Measurements from ENCODE around the gene TMEM140. TPM values are rescaled to one million over a fixed set of nuclear protein-coding genes. Genes with fewer than 3 reads are reported as not detected.
"Not testable (repeated sequence)": the region's sequence is repeated elsewhere in the genome, so short reads cannot be mapped to it uniquely, and the experiment has no call there.

TMEM140 gene
- total RNA-seq, 4 donors from 2014 or later: 9.3 to 21.8 (median 16.0) TPM

GRCh38 chr7:135169964-135170273 lies 22.0 kb downstream of the TMEM140 start:
- 5% methylated on average over 3 of the region's 17 CpGs; no CpG with 5 or more reads in 1 of the 2 donors for WGBS, 2 donors (ENCODE audit: low coverage in 1 of 2)
- H3K9me3 ChIP-seq: no peaks in the 10 kb centered on the region
- H3K36me3 ChIP-seq: peaks cover 0 to 39% of the 10 kb centered on the region in 2 donors
- H3K27me3 ChIP-seq: no peaks in the 10 kb centered on the region
- peak overlapping the region; percentile 67 to 78 for H3K4me3 ChIP-seq
- H3K4me1 ChIP-seq: peaks cover 3 to 67% (median 27%) of the 10 kb centered on the region in 3 donors
- no peak for TF ChIP-seq EP300 (IDR thresholded peaks at IDR 0.05)
- TF ChIP-seq POLR2AphosphoS5 (IDR thresholded peaks at IDR 0.05): no peak
- TF ChIP-seq POLR2A (IDR thresholded peaks at IDR 0.05): no peak
- TF ChIP-seq CTCF (IDR thresholded peaks at IDR 0.05): no peak
- H3K27ac ChIP-seq: peak overlapping the region; percentile 68 to 98 (median 94)
- ATAC-seq: no peak

- TF ChIP-seq EP300 (IDR thresholded peaks at IDR 0.05) (no peak), POLR2A (IDR thresholded peaks at IDR 0.05) (peak; percentile 60 to 65), POLR2AphosphoS5 (IDR thresholded peaks at IDR 0.05) (peak; percentile 69), CTCF (IDR thresholded peaks at IDR 0.05) (peak; percentile 56 to 91 (median 72))
Observed at GRCh38 chr7:135170274-135170997, 22.6 kb downstream of the TMEM140 start, which contains the start of gene CYREN. Gene CYREN, minus strand, starts transcription at chr7:135170707. Its CDS starts 1,785 bp downstream, at chr7:135168922.

GRCh38 chr7:135170998-135171481 lies 23.2 kb downstream of the TMEM140 start:
- 18 to 26% methylated on average over 5 to 11 of the region's 12 CpGs for WGBS, 2 donors (ENCODE audit: low coverage in 1 of 2)
- not testable (repeated sequence) for H3K9me3 ChIP-seq
- H3K4me3 ChIP-seq: peak overlapping the region; percentile 67 to 78

More at GRCh38 chr7:135170274-135170997, 22.6 kb downstream of the TMEM140 start, which contains the start of gene CYREN:
- H3K36me3 ChIP-seq: peaks cover 0 to 34% of the 10 kb centered on the region in 2 donors
- no CpG with 5 or more reads among the region's 77 CpGs for WGBS, 2 donors (ENCODE audit: low coverage in 1 of 2)
- peak within 1 kb of the TSS; percentile 67 to 78 for H3K4me3 ChIP-seq
- peak within 1 kb of the TSS; percentile 68 to 98 (median 94) for H3K27ac ChIP-seq
- peaks cover 3 to 62% (median 27%) of the 10 kb centered on the region in 3 donors for H3K4me1 ChIP-seq
- H3K27me3 ChIP-seq: no peaks in the 10 kb centered on the region
- H3K9me3 ChIP-seq: no peaks in the 10 kb centered on the region
- peak; percentile 94 for ATAC-seq

GRCh38 chr7:135171581-135172291 lies 23.9 kb downstream of the TMEM140 start:
- Histone ChIP-seq H3K27ac (peak overlapping the region; percentile 68 to 98 (median 94)), H3K4me1 (peaks cover 3 to 49% (median 27%) of the 10 kb centered on the region in 3 donors), H3K36me3 (peaks cover 0 to 21% of the 10 kb centered on the region in 2 donors), H3K4me3 (peak overlapping the region in 1 of 2 donors; percentile 78)
- peak; percentile 52 for ATAC-seq
- 65 to 82% methylated on average over 2 to 3 of the region's 19 CpGs for WGBS, 2 donors (ENCODE audit: low coverage in 1 of 2)
- not testable (repeated sequence) for H3K27me3 ChIP-seq, H3K9me3 ChIP-seq
- TF ChIP-seq POLR2AphosphoS5 (IDR thresholded peaks at IDR 0.05): peak; percentile 39

More at GRCh38 chr7:135170998-135171481, 23.2 kb downstream of the TMEM140 start:
- peaks cover 0 to 28% of the 10 kb centered on the region in 2 donors for H3K36me3 ChIP-seq
- peaks cover 3 to 56% (median 27%) of the 10 kb centered on the region in 3 donors for H3K4me1 ChIP-seq
- H3K27me3 ChIP-seq, ATAC-seq: not testable (repeated sequence)
- peak overlapping the region; percentile 68 to 98 (median 94) for H3K27ac ChIP-seq

- H3K36me3 ChIP-seq, H3K27ac ChIP-seq, ATAC-seq, H3K27me3 ChIP-seq, H3K9me3 ChIP-seq, H3K4me3 ChIP-seq: not testable (repeated sequence)
- 88 to 92% methylated on average over 2 to 4 of the region's 4 CpGs for WGBS, 2 donors (ENCODE audit: low coverage in 1 of 2)
- peaks cover 2 to 27% (median 14%) of the 10 kb centered on the region in 3 donors for H3K4me1 ChIP-seq
Observed at GRCh38 chr7:135173916-135174315, 26.0 kb downstream of the TMEM140 start.

- 85 to 91% methylated on average over 4 of the region's 7 CpGs for WGBS, 2 donors (ENCODE audit: low coverage in 1 of 2)
- Histone ChIP-seq H3K27ac (no peak overlapping the region), H3K9me3 (peaks cover 0 to 8% (median 0%) of the 10 kb centered on the region in 3 donors), H3K4me3 (no peak overlapping the region), H3K4me1 (peaks cover 0 to 17% (median 6%) of the 10 kb centered on the region in 3 donors), H3K36me3 (peaks cover 0 to 8% of the 10 kb centered on the region in 2 donors), H3K27me3 (no peaks in the 10 kb centered on the region)
- ATAC-seq: no peak
- no peak for TF ChIP-seq POLR2A (IDR thresholded peaks at IDR 0.05)
- no peak for TF ChIP-seq EP300 (IDR thresholded peaks at IDR 0.05)
- no peak for TF ChIP-seq POLR2AphosphoS5 (IDR thresholded peaks at IDR 0.05)
- TF ChIP-seq CTCF (IDR thresholded peaks at IDR 0.05): no peak
Observed at GRCh38 chr7:135174941-135175340, 27.1 kb downstream of the TMEM140 start.

Data from gastroesophageal sphincter (tissue), 4 donors.